K562 (cell line): ENCODE measurements around the gene CTSW. TPM values are rescaled to one million over a fixed set of nuclear protein-coding genes. Genes with fewer than 3 reads are reported as not detected.
A peak's percentile ranks its signal among the peaks of the same experiment; 100 is the strongest.

Source experiments
- ARNT ChIP-seq, 2 experiments: fragments of 450-650 bp; IDR thresholded peaks; 2 replicates each; pipeline ENCODE4 v1.6.1; 2016; ENCODE audit warnings: mild to moderate bottlenecking in 1 of 2
- BHLHE40 ChIP-seq: IDR thresholded peaks from 2 replicates; pipeline ENCODE4 v1.6.1; 2011; ENCODE audit warnings: low read length, improper control_type of control experiment
- CBFB ChIP-seq: sonication (generic); formaldehyde crosslinking; IDR thresholded peaks from 2 replicates; pipeline ENCODE4 v1.4.0; 2020; ENCODE audit warnings: mild to moderate bottlenecking, missing genetic modification reagents
- CCAR2 ChIP-seq: fragments of 200-400 bp; formaldehyde crosslinking; IDR thresholded peaks from 2 replicates; pipeline ENCODE4 v1.6.1; 2017; ENCODE audit warnings: mild to moderate bottlenecking, low read depth, low read length
- CTCFL ChIP-seq: IDR thresholded peaks from 2 replicates; pipeline ENCODE4 v1.6.1; 2011; ENCODE audit warnings: borderline replicate concordance, low read depth, mild to moderate bottlenecking, moderate library complexity, low read length; ENCODE audit not compliant: insufficient read depth, poor library complexity, severe bottlenecking
- CUX1 ChIP-seq: fragments of 200-800 bp; sonication (Bioruptor generic); IDR thresholded peaks from 2 replicates; pipeline ENCODE4 v1.6.1; 2016; ENCODE audit warnings: missing genetic modification characterization, missing compliant biosample characterization
- KAT7 ChIP-seq: sonication (generic); formaldehyde crosslinking; IDR thresholded peaks from 2 replicates; pipeline ENCODE4 v1.8.0; 2022; ENCODE audit warnings: missing genetic modification reagents, mild to moderate bottlenecking, borderline replicate concordance
- NR3C1 ChIP-seq: sonication (generic); formaldehyde crosslinking; IDR thresholded peaks from 2 replicates; pipeline ENCODE4 v1.8.1; 2022; ENCODE audit warnings: missing genetic modification reagents
- PHF8 ChIP-seq: fragments of 200-600 bp; sonication (generic); IDR thresholded peaks from 2 replicates; pipeline ENCODE4 v1.6.1; 2012; ENCODE audit warnings: mixed run types, mild to moderate bottlenecking, inconsistent platforms, low read length, moderate library complexity, borderline replicate concordance
- RBM39 ChIP-seq: fragments of 200-400 bp; formaldehyde crosslinking; optimal IDR thresholded peaks from 2 replicates; pipeline ENCODE3; 2018; ENCODE audit warnings: low read depth, low read length
- SOX6 ChIP-seq: fragments of 450-650 bp; IDR thresholded peaks from 2 replicates; pipeline ENCODE4 v1.6.1; 2014; ENCODE audit warnings: mild to moderate bottlenecking
- TAL1 ChIP-seq: fragments of 450-650 bp; IDR thresholded peaks from 2 replicates; pipeline ENCODE4 v1.6.1; 2016; ENCODE audit warnings: mild to moderate bottlenecking
- TCF7L2 ChIP-seq: fragments of 150-350 bp; IDR thresholded peaks from 2 replicates; pipeline ENCODE4 v1.6.1; 2016; ENCODE audit warnings: low read depth, mild to moderate bottlenecking, low read length, moderate library complexity
- TEAD1 ChIP-seq, 2 experiments: fragments of 450-650 bp in 1 of 2; sonication (generic) in 1 of 2; formaldehyde crosslinking; IDR thresholded peaks; 2 replicates each; pipeline versions ENCODE4 v1.4.0 to v1.8.0; 2020 to 2022; ENCODE audit warnings: mild to moderate bottlenecking in 2 of 2, missing genetic modification reagents in 1 of 2
- TSC22D4 ChIP-seq: fragments of 450-650 bp; IDR thresholded peaks from 2 replicates; pipeline ENCODE4 v1.6.1; 2016; ENCODE audit warnings: missing genetic modification characterization, missing biosample characterization, control low read depth
- ZBTB8A ChIP-seq: fragments of 450-650 bp; IDR thresholded peaks from 2 replicates; pipeline ENCODE4 v1.6.1; 2018; ENCODE audit warnings: mild to moderate bottlenecking, moderate library complexity; ENCODE audit not compliant: partially characterized antibody
- ZNF12 ChIP-seq: sonication (generic); formaldehyde crosslinking; IDR thresholded peaks from 2 replicates; pipeline ENCODE4 v1.4.0; 2020; ENCODE audit warnings: mild to moderate bottlenecking, missing genetic modification reagents
- ZNF212 ChIP-seq: fragments of 450-650 bp; formaldehyde crosslinking; IDR thresholded peaks from 2 replicates; pipeline ENCODE4 v1.4.0; 2020; ENCODE audit warnings: mild to moderate bottlenecking
- ZNF408 ChIP-seq: fragments of 250-450 bp; sonication (Bioruptor Pico); IDR thresholded peaks from 2 replicates; pipeline ENCODE4 v1.4.0; 2020; ENCODE audit warnings: low read depth, mild to moderate bottlenecking, moderate library complexity
- ZNF431 ChIP-seq: sonication (generic); formaldehyde crosslinking; IDR thresholded peaks from 2 replicates; pipeline ENCODE4 v1.8.0; 2022; ENCODE audit warnings: mild to moderate bottlenecking, missing genetic modification reagents
- ZNF561 ChIP-seq: fragments of 450-650 bp; formaldehyde crosslinking; conservative IDR thresholded peaks from 2 replicates; pipeline ENCODE4 v1.4.0; 2020; ENCODE audit warnings: mild to moderate bottlenecking, moderate library complexity
- ZNF717 ChIP-seq: fragments of 250-450 bp; sonication (Bioruptor Pico); IDR thresholded peaks from 2 replicates; pipeline ENCODE4 v1.5.0; 2021
- ZNF77 ChIP-seq: fragments of 250-450 bp; sonication (Bioruptor Pico); IDR thresholded peaks from 2 replicates; pipeline ENCODE4 v1.5.0; 2020
- polyA plus RNA-seq, 8 experiments: library from polyadenylated mRNA; depleted of rRNA in 4 of 8; stranded (reverse) in 5 of 8; unstranded in 3 of 8; fragments of >200 nt; fragmentation: Nextera tagmentation in 2 of 8; fragmentation: Illumina TruSeq in 1 of 8; extraction: Ambion mirVana in 2 of 8; extraction: Trizol in 1 of 8; gene quantifications; 2 replicates each; pipeline versions ENCODE4 v1.2.1 to v1.2.3, GENCODE V29; 2011 to 2014; ENCODE audit warnings: inconsistent platforms in 1 of 8, missing spikeins in 1 of 8
- total RNA-seq, 7 experiments: library from RNA; depleted of rRNA in 6 of 7; stranded (reverse); fragments of >200 nt in 6 of 7; fragmentation: Illumina TruSeq in 2 of 7; extraction: Trizol in 2 of 7; gene quantifications; 2 replicates each; pipeline versions ENCODE4 v1.2.1 to v1.2.3, GENCODE V29; 2011 to 2021; ENCODE audit warnings: low replicate concordance in 1 of 7

The CTSW gene
- total and polyA plus RNA-seq, 9 of the 15 experiments (the other 6 are each of a cell fraction or from before 2014, with no cell fraction given), result 0.04 TPM; not detected in 8

GRCh38 chr11:65900125-65900898, 20.7 kb downstream of the CTSW start, which contains the start of gene FOSL1 (continued):
- TF ChIP-seq CUX1 (CRISPR knock-in tag) (no peak), CBFB (CRISPR knock-in tag) (no peak), ZNF77 (no peak), ZNF12 (CRISPR knock-in tag) (no peak), ZNF212 (CRISPR knock-in tag) (no peak), NR3C1 (CRISPR knock-in tag) (peak; percentile 57; the same call in 1 of the 2 replicates), CCAR2 (no peak), RBM39 (no peak), CTCFL (no peak), ZNF408 (CRISPR knock-in tag) (no peak), TEAD1 (CRISPR knock-in tag; IDR thresholded peaks at IDR 0.05) (peak in 1 of 2 experiments; percentile 86; a peak in 1 of 4 replicates), BHLHE40 (peak; percentile 87), TAL1 (no peak), ZNF561 (CRISPR knock-in tag) (no peak), ZBTB8A (no peak), ZNF431 (CRISPR knock-in tag) (no peak), SOX6 (peak; percentile 51; the same call in 1 of the 2 replicates), ARNT (IDR thresholded peaks at IDR 0.05) (no peak), ZNF717 (CRISPR knock-in tag) (no peak), TCF7L2 (peak; percentile 92), PHF8 (peak; percentile 62; the same call in 1 of the 2 replicates), TSC22D4 (tag) (no peak), KAT7 (CRISPR knock-in tag) (peak; percentile 82; the same call in 1 of the 2 replicates)
